Urinary bladder (tissue), 4 donors: Measurements from ENCODE around the gene UGGT1. TPM values are rescaled to one million over a fixed set of nuclear protein-coding genes. Genes with fewer than 3 reads are reported as not detected.
"Not testable (repeated sequence)": the region's sequence is repeated elsewhere in the genome, so short reads cannot be mapped to it uniquely, and the experiment has no call there.

ENCODE experiments used
- DNase-seq: peaks from one replicate; pipeline ENCODE4 v3.0.0-alpha.2; 2015; ENCODE audit errors: extremely low spot score
- H3K27ac ChIP-seq: one replicate; pipeline ENCODE4 v1.5.1; 2013; ENCODE audit warnings: low read depth, mild to moderate bottlenecking, moderate library complexity
- H3K36me3 ChIP-seq: one replicate; pipeline ENCODE4 v1.6.1; 2013; ENCODE audit warnings: mild to moderate bottlenecking, moderate library complexity; ENCODE audit not compliant: insufficient read depth
- H3K4me1 ChIP-seq: one replicate; pipeline ENCODE4 v1.6.1; 2013; ENCODE audit warnings: mild to moderate bottlenecking, moderate library complexity; ENCODE audit not compliant: insufficient read depth
- H3K4me3 ChIP-seq: one replicate; pipeline ENCODE4 v1.5.1; 2013; ENCODE audit warnings: low read depth, low read length
- WGBS: extraction: QIAGEN DNeasy Blood & Tissue Kit; methylation state at CpG from one replicate; pipeline ENCODE4 v1.1.7; 2013; 5-methylcytosine and 5-hydroxymethylcytosine counted together
- polyA plus RNA-seq: library from polyadenylated mRNA; stranded (reverse); fragments of 200-250 nt; gene quantifications from one replicate; pipeline ENCODE4 v1.2.3, GENCODE V29; 2013
- total RNA-seq: library from RNA; depleted of rRNA; stranded (reverse); fragments of >200 nt; gene quantifications from one replicate; pipeline ENCODE4 v1.2.3, GENCODE V29; 2014
- donor health status: healthy with polysubstance abuse.
- donor health status: healthy.

Gene UGGT1
- total and polyA plus RNA-seq, 2 donors: 11.4 to 38.5 TPM

DNA sequence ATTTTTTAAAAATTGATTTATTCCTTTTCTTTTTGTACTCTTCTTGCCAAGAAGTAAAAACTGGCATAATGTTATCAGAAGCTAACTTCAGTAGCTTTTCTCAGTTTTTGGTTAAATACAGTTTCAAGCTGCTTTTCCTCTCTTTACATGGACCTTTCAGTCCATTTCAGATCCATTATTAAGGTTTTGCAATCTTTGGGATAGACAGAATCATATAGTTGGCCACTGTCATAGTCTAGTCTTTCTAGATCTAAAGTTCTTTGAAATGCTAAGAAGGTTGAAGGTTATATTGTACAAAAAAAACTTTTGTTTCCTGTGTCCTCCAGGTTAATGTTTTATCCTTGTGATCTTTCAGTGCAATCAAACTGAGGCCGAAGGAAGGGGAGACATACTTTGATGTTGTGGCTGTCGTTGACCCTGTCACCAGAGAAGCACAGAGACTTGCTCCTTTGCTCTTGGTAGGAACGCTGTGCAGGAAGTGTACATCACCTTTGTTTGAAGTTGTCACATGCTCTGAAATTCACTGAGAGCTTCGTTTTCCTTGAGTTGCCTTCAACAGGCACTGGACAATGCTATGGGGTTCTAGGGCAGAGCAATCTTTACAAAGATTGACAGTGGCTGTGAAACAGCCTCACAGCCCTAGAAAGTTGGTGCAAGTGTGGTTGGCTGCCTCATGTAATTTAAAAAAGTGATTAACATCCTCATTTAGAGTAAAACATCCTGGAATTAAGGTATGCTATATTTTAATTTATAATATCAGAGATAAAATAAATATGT lies 79.1 kb downstream of the UGGT1 start:
- 80% methylated on average over 4 of the region's 4 CpGs for WGBS
- Histone ChIP-seq H3K36me3 (peaks cover 9% of the 10 kb centered on the region), H3K4me1 (no peaks in the 10 kb centered on the region), H3K27ac (no peak overlapping the region), H3K4me3 (no peak overlapping the region)
- DNase-seq: no peak

DNA sequence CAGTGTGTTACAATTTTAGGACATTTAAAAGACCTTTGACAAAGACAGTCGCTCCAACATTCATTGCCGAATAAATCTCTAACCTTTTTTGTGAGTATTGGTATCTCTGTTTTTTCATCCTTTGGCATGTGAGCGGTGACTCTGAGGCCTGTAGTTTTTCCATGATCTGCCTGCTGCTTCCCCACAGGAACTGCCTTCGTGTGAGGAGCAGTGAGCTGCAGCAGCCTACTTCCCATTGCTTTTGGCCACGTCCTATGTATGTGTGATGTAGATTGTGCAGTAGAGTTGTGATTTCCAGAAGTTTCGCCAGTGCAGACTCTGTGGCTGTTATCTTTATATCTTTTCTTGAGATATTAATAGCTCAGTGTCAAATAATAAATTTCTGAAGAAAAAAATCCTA lies 79.8 kb downstream of the UGGT1 start:
- no peaks in the 10 kb centered on the region for H3K4me1 ChIP-seq
- no peak overlapping the region for H3K4me3 ChIP-seq
- no peak overlapping the region for H3K27ac ChIP-seq
- peaks cover 10% of the 10 kb centered on the region for H3K36me3 ChIP-seq
- 90% methylated on average over 6 of the region's 6 CpGs for WGBS
- no peak for DNase-seq

DNA sequence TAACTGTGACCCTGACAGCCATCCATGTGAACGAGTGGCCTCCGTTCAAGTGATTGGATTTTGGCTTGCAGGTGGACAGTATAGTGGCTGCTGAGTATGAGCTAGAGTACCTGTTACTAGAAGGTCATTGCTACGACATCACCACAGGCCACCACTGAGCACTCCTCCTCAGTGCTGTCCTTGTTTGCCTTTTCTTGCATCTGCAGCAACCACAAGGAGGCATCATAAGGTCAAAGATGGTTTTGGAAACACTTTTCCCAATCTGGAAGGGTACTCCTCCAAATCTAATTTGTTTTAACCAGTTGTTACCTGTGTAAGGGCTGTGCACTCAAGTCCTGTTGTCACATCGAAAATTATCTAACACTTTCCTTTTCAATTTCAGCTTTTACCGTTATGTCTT lies 81.2 kb downstream of the UGGT1 start:
- H3K36me3 ChIP-seq: peaks cover 5% of the 10 kb centered on the region
- WGBS: 90% methylated on average over 5 of the region's 5 CpGs

DNA sequence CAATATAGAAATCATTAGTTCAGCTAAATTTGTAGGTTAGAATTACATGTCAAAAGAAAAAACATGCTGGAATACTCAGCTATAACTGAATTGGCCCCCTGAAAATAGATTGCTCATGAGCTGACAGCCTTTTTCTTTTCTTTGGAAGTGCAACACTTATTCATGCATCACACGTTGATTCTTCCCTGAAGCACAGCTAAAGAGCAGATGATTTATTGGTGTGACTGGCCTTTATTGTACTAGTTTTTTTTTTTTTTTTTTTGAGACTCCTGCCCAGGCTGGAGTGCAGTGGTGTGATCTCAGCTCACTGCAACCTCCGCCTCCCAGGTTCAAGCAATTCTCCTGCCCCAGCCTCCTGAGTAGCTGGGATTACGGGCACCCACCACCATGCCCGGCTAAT lies 83.1 kb downstream of the UGGT1 start:
- DNase-seq, H3K4me1 ChIP-seq, H3K4me3 ChIP-seq, H3K27ac ChIP-seq, H3K36me3 ChIP-seq: not testable (repeated sequence)
- 91% methylated on average over 4 of the region's 4 CpGs for WGBS

More for the DNA sequence above, 81.2 kb downstream of the UGGT1 start:
- Histone ChIP-seq H3K4me1 (no peaks in the 10 kb centered on the region), H3K4me3 (no peak overlapping the region), H3K27ac (no peak overlapping the region)
- no peak for DNase-seq

DNA sequence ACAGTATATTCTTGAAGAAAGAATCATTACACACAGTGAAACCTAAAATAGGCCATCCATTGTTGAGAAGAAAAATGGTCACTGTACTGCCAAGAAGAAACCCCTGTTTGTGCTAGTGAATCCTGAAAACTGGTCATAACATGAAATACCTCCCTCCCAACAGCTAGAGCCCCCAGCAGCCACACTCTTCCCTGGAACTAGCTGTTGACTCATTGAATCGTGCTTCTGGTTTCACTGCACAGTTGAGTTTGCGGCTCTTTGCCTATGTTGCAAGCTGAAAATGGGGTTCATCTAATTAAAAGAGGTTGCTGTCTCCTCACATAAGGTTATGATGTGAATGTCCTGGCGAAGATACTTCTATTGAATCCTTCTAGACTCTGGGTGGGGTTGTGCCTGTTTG lies 86.3 kb downstream of the UGGT1 start:
- WGBS: 97% methylated on average over 3 of the region's 3 CpGs
- no peak for DNase-seq
- H3K27ac ChIP-seq: no peak overlapping the region
- no peaks in the 10 kb centered on the region for H3K4me1 ChIP-seq
- peaks cover 5% of the 10 kb centered on the region for H3K36me3 ChIP-seq
- no peak overlapping the region for H3K4me3 ChIP-seq

DNA sequence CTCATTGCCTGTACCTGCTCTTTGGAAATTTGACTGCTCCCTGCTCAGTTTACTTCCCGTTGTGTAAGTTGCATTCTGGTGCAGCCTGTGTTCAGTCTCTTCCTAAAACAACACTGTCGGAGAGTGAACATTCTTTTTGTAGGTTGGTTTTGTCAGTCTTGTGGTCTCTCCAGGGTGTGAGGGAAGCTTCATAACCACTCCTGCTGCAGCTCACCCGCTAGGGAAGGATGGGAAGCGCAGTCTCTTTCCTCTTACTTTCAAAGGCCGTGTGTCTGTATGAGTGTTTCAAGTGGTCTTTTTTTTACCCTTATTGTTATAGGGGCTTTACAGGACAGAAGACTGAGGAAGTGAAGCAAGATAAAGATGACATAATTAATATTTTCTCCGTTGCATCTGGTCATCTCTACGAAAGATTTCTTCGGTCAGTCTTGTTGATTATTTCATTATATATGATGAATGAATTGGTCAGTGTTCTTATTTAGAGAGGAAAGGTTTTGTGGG lies 87.2 kb downstream of the UGGT1 start:
- Histone ChIP-seq H3K4me1 (no peaks in the 10 kb centered on the region), H3K36me3 (peaks cover 4% of the 10 kb centered on the region), H3K27ac (no peak overlapping the region), H3K4me3 (no peak overlapping the region)
- 69% methylated on average over 8 of the region's 8 CpGs for WGBS
- no peak for DNase-seq

DNA sequence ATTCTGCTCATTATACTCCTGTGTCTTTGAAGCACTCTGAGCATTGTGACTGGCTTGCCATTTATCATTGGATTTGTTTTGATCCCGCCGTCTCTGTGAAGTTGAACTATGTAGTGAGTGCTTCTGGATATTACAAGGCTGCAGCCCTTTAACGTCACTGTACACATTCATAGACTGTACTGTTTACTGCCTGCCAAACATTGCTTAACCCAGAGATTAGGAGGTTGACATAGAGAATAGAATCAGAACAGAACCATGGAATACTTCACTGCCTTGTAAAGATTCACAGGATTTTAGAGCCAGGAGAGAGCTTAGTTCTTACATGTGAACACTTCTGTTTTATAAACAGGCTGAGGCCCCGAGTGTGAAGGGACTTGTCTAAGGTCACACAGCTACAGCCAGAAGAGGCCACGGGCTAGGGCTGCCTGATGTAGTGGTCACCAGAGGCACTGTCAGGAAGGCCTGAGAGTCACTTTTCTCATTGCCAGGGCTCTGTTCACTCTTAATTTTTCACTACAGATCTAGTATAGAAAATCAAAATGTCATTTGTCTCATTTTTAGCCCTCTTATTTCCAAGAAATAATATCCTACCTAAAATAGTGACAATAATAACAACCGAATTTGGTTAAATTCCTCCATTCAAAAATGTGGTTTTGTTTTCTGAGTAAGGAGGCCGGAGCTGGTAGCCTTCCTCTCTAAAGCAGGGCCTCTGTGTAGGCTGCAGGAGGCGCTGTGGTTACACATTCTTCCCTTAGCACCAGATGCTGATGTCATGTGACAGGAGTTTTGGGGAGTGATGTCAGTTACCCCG lies 87.9 kb downstream of the UGGT1 start:
- WGBS: 42% methylated on average over 9 of the region's 9 CpGs
- H3K36me3 ChIP-seq: peaks cover 2% of the 10 kb centered on the region
- no peak for DNase-seq
- H3K4me1 ChIP-seq: no peaks in the 10 kb centered on the region
- no peak overlapping the region for H3K4me3 ChIP-seq
- no peak overlapping the region for H3K27ac ChIP-seq

DNA sequence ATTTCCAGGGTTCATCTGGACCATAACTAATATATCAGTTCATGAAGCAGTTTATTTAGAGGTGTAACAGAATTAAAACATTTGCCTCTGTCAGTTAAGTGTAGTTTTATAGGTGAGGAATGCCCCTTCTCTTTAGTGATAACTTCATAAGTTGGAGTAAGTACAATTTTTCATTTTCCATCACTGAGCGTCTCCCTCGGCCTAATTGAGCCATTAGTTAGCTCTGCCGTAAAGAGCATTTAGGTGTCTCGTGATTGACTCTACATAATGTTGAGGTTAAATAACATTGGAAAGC lies 88.4 kb downstream of the UGGT1 start:
- Histone ChIP-seq H3K36me3 (peaks cover 2% of the 10 kb centered on the region), H3K27ac (no peak overlapping the region), H3K4me1 (no peaks in the 10 kb centered on the region), H3K4me3 (no peak overlapping the region)
- 93% methylated on average over 4 of the region's 4 CpGs for WGBS
- DNase-seq: no peak

DNA sequence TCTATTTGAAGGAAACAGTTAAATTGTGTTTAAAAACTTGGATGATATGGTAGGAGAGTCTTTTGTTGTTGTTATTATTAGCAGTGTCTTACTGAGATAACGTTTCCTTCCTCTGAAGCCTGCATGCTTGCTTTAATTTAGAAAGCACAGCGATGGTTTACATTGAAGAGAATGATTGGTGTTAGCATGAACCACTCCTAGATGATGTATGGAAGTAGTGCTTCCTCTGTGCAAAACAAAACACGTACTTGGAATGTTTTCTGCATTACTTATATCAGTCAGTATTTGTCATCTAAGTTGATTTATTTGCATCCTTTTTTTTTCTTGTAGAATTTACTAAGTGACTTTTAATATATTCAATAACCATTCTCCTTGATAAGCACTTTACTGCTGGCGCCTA lies 89.0 kb downstream of the UGGT1 start:
- no peaks in the 10 kb centered on the region for H3K4me1 ChIP-seq
- no peak overlapping the region for H3K27ac ChIP-seq
- no peak for DNase-seq
- 69% methylated on average over 4 of the region's 4 CpGs for WGBS
- no peak overlapping the region for H3K4me3 ChIP-seq
- H3K36me3 ChIP-seq: peaks cover 2% of the 10 kb centered on the region

DNA sequence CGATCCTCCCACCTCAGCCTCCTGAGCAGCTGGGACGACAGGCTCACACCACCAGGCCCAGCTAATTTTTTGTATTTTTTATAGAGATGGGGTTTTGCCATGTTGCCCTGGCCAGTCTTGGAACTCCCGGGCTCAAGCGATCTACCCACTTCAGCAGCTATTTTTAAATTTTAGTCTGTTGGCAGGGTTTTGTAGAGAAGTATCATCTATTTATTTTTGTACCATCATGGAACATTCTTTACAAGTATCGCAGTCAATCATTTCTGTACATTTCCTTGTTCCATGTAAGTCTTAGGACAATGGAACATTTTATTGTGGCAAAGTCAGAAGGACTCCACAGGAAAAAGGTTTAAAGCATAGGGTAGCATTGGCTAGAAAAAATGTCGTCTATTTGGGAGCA lies 94.6 kb downstream of the UGGT1 start:
- 81% methylated on average over 6 of the region's 6 CpGs for WGBS
- DNase-seq: no peak
- Histone ChIP-seq H3K36me3 (peaks cover 3% of the 10 kb centered on the region), H3K27ac (no peak overlapping the region), H3K4me1 (no peaks in the 10 kb centered on the region), H3K4me3 (no peak overlapping the region)

DNA sequence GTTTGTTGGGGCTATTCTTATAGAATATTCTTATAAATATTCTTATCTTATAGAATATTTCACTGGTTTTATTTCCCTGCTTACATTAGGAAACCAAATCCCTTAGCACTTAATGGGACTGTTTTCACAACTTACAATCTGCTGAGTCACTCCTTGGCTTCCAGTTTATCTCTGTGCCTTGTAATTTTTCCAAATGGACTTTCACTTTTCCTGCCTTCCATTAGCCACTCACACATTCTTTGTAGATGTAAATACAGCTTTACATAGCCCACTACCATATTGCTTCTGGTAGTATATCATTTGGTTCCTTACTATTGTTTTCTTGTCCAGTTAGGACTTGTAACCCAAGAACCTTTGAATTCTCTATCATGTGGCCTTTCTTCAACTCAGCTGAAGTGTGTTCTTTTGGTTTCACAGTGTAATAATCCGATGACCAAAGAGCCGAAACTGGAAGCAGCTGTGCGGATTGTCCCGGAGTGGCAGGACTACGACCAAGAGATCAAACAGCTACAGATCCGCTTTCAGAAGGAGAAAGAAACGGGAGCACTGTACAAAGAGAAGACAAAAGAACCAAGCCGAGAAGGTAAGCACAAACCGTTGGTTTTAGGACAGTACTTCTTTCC lies 96.1 kb downstream of the UGGT1 start:
- WGBS: 96% methylated on average over 9 of the region's 9 CpGs
- peaks cover 3% of the 10 kb centered on the region for H3K36me3 ChIP-seq

DNA sequence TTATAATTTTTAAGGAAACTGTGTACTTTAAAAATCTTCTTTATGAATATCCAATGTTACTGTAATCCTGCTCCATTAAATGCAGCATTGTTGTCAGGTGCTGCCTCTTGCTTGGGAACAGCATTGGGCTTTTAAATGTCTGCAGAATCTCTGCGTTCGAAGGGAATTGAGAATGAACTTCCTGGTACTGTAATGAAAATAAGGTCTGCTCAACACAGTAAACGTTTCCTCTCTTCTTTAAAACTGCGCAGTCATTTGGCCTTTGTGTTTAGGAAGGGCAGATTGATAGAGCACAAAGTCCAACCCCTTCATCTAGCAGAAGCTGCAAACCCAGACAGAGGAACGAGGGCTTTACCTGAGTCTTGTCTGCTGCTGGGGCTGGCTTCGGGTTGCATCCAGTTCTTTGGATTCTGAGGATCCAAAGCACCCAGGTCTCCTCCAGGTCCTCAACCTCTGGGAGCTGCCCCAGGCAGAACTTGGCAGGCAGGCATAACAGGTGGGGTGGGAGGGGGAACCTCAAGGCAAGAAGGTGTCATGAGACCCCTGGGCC lies 104.5 kb downstream of the UGGT1 start:
- WGBS: 78% methylated on average over 6 of the region's 6 CpGs
- no peak for DNase-seq
- no peak overlapping the region for H3K27ac ChIP-seq
- no peaks in the 10 kb centered on the region for H3K4me1 ChIP-seq
- H3K36me3 ChIP-seq: no peaks in the 10 kb centered on the region
- H3K4me3 ChIP-seq: no peak overlapping the region

More for the DNA sequence above, 96.1 kb downstream of the UGGT1 start:
- no peak for DNase-seq
- Histone ChIP-seq H3K4me1 (no peaks in the 10 kb centered on the region), H3K27ac (no peak overlapping the region), H3K4me3 (no peak overlapping the region)

DNA sequence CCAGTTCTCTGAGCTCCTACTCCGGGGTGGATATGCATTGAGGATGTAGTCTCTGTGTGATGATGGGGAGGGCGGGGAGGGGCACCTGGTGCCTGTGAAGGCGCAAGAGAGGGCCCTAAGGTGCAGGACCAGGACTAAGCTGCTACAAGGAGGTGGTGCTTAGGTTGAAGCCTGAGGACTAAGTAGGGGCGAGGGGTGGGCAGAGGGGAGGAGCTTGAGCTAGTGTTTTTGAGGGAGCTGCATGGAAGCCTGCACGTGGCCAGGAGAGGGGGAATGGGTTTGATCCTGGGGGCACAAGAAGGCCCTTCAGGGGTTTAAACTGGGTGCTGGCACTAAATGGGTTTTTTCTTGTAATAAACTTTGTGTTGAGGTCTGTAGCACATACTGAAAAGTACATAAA lies 105.0 kb downstream of the UGGT1 start:
- Histone ChIP-seq H3K4me1 (no peaks in the 10 kb centered on the region), H3K4me3 (no peak overlapping the region), H3K36me3 (no peaks in the 10 kb centered on the region), H3K27ac (no peak overlapping the region)
- no peak for DNase-seq
- 76% methylated on average over 5 of the region's 5 CpGs for WGBS
